HG03460 (cell line): Measurements from ENCODE around the gene HS2ST1.
A peak's percentile ranks its signal among the peaks of the same experiment; 100 is the strongest.
"Not testable (repeated sequence)": the region's sequence is repeated elsewhere in the genome, so short reads cannot be mapped to it uniquely, and the experiment has no call there.

Experiments used
- ATAC-seq: cut with Tn5 transposase; IDR thresholded peaks from one replicate; pipeline ENCODE4 v1.9.1; 2021; ENCODE audit not compliant: unreplicated experiment

The HS2ST1 gene

DNA sequence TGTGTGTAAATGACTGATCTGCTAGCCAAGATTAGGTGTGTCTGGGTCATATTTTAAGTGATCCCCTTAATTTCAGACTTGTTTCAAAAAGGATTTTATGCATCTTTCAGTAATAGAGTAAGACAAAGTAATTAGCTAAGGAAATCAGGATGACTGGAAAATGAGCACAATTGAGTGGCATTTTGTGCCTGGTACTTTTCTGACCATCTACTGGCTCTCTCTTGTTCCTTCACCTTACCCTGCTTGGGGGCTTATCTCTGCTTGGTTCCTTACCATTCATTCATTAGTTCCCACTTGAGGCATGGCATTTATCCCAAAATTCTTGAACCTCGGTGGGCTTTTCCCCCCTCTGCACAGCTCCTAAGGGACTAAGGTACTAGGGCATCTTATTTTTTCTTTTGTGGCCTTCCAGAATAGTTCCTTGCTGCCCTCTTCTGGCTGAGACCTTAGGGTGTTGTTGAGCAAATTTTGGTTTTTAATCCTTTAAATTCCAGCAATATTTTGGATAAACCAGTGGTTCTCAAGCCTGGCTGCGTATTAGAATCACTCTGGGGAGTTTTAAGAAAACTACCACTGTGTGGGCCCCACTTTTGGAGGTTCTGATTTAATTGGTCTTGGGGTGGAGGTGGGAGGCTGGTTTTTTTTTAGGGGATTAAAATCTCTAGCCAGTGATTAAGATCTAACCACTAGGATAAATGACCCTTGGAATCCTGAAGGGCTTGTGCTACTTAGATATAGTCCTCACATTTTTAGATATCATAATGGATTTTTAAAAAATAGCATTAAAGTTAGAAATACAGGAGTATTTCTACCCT is 50.8 kb downstream of the HS2ST1 start:
- ATAC-seq = peak; percentile 5

DNA sequence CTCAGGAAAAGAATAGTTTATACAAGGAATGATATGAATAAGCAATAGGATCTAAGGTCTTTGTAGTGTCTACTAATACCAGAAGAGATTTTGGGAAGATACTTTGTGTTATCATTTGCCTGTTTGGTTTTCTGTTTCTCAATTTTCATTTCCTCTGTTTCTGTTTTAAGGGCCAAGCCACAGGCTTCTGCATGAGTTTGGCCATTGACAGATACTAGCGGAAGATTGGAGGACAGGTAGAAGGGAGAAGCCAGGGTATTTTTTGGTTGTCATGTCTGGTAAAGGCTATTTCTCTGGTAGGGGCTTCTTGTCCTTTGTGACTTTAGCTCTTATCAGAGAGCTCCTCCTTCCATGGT is 51.4 kb downstream of the HS2ST1 start:
- ATAC-seq = peak; percentile 53

DNA sequence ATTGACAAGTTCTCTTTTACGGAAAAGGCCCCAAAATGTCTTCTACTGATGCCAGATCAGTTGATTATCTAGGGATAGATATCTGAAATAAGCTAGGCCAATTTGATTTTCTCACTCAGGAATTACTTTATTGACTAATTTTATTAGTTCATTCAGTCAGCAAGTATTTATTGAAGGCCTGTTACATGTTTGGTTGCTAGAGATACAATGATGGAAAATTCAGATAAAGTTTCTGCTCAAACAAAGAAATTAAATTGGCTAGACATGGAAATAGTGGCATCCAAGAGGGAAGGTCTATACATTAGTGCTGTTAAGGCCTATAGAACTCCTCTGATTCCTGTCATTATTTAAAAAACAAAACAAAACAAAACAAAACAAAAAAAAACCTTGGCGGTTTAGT is 56.5 kb downstream of the HS2ST1 start:
- ATAC-seq = no peak

DNA sequence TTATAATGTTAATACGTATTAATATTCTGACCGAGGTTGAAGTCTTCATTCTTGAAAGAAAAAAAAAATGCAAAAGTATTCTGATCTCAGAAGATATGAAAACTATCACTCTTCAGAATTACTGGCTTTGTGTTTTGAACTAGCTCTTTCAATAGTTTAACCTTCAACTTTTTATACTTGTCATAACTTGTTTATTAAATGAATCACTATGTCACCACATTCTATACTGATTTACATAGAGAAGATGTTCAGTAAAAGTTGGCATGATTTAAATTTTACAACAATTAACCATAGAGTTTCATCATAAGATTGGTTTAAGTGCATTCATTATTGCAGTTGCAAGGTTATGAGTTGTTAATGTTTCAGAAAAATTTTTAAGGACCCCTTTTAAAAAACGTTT is 57.3 kb downstream of the HS2ST1 start:
- ATAC-seq = no peak

DNA sequence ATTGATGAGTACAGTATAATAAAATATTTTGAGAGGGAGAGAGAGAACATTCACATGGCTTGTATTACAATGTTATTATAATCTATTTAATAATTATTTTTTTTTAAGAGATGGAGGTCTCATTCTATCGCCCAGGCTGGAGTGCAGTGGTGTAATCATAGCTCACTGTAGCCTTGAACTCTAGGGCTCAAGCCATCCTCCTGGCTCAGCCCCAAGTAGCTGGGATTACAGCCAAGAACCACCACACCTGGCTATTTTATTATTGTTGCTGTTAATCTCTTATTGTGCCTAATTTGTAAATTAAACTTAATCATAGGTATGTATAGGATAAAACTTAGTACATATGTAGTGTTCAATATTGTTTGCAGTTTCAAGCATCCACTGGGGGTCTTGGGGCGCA is 57.8 kb downstream of the HS2ST1 start:
- no peak for ATAC-seq

DNA sequence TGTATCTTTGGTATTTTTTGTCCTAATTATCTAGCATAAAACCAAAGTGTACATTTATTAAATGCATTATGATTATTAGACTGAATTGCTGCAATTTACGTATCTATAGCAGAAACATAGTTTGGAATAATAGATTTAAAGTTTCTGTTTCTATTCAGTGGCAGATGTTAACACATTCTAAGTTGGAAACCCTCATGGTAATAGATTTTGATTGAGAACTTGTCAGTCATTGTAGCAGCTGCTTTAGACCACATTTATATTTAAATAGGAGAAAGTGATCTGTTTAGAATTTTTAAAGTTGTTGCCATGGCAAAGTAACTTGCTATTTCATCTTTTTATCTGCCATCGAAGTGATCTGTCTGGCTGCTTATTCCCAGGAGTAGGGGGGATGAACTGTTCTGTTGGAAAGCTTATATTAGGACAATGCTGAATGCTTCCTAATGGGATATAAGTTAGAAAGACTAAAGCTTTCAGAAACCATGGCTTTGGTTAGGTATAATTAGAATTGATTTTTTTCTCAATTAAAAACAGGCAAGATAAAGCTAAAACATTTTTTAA is 61.6 kb downstream of the HS2ST1 start:
- no peak for ATAC-seq

DNA sequence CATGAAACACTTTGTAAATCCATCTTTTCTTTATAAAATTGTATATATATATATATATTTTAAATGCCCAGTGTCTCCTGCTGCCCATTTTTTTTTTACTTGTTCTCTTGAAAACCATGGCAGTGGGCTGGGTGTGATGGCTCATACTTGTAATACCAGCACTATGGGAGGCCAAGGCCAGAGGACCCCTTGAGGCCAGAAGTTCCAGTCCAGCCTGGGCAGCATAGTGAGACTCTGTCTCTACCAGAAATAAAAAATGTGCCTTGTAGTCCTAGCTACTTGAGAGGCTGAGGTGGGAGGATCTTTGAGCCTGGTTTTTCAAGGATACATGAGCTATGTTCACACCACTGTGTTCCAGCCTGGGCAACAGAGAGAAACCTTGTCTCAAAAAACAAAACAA is 62.2 kb downstream of the HS2ST1 start:
- no peak for ATAC-seq

DNA sequence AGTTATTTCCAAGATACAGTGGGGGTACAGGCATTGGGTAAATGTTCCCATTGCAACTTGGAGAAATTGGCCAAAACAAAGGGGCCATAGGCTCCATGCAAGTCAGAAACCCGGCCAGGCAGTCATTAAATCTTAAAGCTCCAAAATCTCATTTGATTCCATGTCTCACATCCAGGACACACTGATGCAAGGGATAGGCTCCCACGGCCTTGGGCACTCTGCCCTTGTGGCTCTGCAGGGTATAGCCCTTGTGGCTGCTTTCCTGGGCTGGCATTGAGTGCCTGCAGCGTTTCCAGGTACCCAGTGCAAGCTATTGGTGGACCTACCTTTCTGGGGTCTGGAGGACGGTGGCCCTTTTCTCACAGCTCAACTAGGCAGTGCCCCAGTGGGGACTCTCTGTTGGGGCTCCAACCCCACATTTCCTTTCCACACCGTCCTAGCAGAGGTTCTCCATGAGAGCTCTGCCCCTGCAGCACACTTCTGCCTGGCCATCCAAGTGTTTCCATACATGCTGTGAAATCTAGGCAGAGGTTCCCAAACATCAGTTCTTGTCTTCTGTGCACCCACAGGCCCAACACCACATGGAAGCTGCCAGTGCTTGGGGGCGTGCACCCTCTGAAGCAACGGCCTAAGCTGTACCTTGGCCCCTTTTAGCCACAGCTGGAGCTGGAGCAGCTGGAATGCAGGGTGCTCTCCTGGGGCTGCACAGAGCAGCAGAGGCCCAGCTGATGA is 67.2 kb downstream of the HS2ST1 start:
- no peak for ATAC-seq

DNA sequence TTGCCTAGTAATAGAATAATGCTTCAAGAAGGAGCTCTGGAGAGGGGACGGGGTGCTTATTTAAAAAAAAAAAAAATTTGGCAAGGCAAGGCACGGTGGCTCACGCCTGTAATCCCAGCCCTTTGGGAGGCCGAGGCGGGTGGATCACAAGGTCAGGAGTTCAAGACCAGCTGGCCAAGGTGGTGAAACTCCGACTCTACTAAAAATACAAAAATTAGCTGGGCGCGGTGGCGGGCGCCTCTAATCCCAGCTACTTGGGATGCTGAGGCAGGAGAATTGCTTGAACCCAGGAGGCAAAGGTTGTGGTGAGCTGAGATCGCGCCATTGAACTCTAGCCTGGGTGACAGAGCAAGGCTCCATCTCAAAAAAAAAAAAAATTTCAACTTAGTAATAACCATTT is 69.2 kb downstream of the HS2ST1 start:
- not testable (repeated sequence) for ATAC-seq

DNA sequence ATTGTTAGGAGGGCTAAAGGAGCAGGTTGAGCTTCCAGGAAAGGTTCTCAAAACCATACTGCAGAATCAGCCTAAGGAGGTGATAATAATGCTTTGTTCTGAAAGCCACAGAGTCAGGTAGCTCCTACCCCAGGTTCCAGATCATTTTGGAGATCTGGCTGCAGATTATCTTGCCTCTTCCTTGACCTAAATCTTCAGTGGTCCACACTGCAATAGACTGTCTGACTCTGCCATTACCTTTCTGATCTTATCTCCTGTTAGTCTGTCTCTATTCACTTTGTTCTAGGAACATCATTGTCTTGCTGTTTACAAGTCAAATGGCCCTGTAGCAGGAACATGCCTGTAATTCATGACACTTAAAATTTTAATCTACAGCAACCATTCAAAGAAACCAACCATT is 73.0 kb downstream of the HS2ST1 start:
- ATAC-seq = no peak

DNA sequence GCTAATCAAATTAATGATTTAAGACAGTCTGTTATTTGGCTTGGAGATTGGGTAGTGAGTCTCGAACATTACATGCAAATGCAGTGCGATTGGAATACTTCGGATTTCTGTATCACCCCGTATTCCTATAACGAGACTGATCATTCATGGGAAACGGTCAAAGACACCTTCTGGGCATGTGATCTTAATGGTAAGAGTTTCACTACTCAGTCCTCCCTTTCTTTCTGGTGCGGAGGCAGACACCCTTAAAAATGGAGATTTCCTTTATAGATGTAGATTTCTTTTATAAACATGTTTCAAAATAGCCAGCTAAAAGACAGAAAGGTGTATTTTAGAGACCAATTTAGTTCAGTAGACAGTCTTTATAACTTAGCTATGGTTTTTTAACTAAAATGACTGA is 74.4 kb downstream of the HS2ST1 start:
- ATAC-seq = no peak

DNA sequence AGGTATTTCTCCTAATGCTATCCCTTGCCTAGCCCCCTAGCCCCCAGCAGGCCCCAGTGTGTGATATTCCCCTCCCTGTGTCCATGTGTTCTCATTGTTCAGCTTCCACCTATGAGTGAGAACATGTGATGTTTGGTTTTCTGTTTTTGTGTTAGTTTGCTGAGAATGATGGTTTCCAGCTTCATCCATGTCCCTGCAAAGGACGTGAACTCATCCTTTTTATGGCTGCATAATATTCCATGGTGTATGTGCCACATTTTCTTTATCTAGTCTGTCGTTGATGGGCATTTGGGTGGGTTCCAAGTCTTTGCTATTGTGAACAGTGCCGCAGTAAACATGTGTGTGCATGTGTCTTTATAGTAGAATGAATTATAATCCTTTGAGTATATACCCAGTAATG is 75.3 kb downstream of the HS2ST1 start:
- not testable (repeated sequence) for ATAC-seq

DNA sequence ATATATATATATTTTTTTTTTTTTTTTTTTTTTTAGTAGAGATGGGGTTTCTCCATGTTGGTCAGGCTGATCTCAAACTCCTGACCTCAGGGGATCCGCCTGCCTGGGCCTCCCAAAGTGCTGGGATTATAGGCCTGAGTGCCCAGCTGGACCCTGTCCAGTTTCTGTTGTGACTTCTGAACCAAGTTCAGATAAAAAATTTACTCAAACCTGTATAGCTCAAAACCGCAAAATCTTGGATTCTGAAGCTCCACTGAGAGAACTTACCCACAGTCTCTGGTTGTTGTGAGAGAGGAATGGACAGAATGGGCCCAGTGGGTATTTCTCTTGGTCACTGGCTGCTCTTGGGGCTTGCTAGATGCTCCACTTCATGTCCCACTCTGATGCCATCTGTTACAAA is 76.4 kb downstream of the HS2ST1 start:
- ATAC-seq = no peak

DNA sequence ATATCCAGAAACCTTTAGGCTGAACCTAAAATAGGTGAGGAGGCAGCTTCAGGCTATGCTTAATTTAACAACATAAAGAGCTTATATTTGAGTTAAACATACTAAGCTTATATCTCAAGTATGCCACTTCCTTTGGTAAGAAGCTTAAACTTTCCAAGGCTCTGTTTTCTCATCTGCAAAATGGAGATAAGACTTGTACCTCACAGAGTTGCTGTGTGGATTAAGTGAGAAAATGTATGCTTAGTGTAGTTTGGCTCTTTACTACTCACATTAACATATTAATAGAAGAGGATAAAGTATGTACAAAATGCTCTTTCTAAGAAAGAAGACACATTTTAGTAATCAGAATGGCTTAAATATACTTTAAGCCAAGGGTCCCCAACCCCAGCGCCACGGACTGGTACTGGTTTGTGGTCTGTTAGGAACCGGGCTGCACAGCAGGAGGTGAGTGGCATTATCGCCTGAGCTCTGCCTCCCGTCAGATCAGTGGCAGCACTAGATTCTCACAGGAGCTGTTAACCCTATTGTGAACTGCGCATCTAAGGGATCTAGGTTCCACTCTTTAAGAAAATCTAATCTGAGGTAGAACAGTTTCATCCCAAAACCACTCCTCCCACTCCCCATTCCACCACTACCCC is 77.2 kb downstream of the HS2ST1 start:
- ATAC-seq = no peak

DNA sequence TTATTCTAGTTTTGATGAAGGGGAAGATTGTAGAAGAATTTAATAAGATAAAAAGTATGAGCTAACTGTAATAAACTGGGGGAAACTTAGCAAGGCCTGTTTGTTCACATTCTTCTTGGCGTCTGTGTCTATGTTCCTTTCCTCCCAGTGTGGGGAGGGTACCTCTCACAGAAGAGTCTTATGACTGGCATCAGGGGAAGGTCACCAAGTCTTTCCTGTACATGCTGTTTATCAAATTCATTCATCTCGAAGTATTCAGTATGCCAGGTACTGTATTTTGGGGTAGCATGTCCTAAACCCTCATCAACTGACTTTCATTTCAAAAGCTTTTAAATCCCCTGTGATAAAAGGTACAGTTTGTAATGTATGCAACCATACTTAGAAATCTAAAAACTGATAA is 78.4 kb downstream of the HS2ST1 start:
- no peak for ATAC-seq

DNA sequence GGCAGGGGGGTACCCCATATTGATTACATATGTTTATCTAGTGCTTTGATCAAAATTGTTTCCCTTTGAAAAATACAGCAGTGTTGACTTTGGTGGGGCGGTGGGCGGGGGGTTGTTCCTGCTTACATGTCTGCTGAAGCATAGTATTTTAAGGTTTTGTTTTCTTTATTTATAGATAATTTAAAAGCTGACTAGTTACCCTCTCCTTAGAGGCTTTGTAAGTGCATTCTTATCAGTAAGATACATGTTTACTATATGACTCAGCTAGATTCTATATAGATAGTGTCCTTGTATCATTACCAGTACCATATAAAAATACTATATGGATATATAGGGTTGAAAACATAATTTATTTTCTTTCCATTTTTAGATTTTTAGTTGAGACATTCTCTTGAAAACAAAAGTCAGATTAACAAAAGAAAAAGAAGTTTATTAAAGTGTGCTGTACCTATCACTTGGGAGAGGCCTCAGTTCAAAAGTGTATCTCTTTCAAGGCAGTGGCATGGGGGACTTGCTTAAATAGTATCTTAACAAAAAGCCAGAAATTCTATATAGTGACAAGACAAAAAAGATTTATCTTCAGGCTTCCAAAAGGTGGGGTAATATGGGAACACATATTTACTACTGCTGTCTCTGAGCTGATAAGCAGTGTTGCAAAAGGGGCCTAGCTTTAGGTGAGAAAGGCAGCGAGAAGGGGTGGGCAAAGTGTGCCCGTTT is 79.0 kb downstream of the HS2ST1 start:
- ATAC-seq = no peak

DNA sequence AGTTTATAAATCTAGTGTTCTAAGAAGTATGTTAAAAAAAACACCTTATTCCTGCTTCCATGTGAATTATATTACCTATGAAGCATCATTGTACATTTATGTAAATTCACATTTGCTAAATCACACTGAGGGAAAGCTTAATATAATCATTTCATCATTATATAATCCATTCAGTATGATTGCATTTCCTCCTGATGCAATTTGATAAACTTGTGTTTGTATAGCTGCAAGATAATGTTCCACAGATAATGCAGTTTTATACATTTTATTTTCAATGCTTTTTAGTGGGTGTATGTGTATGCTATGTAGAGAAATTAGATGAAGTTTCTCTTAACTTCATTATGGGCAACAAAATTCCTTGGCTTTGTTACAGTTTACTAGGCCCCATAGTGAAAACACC is 79.6 kb downstream of the HS2ST1 start:
- ATAC-seq = no peak

DNA sequence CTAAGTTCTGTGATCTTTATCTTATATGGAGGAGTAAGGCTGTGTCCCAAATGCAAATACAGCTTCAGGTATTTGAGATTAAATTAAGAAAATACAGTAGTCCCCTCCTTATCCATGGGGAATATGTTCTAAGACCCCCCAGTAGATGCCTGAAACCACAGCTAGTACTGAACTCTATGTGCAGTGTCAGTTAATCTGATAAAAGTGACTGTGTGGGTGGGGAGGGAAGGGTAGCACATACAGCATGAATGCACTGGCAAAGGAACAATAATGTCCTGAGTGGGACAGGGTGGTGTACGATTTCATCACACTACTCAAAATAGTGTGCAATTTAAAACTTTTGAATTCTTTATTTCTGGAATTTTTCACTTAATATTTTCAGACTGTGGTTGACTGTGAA is 83.1 kb downstream of the HS2ST1 start:
- ATAC-seq = no peak

DNA sequence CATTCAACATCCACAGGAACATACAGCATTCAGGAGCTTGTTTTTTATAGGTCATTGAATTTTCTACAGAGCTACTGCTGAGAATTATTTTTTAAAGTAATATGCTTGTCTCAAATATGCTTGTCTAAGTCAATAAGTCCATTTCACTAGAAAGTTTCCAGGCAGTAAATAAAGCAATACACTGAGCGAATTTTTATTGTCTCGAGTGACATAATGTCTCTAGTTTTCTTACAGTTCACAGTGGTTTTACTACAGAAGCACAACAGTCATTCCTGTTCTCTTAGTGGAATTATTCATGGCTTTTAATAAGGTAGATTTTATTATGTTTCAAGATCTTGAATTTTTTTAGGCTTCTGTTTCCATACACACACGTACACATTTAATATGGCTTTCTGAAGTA is 83.8 kb downstream of the HS2ST1 start:
- no peak for ATAC-seq

DNA sequence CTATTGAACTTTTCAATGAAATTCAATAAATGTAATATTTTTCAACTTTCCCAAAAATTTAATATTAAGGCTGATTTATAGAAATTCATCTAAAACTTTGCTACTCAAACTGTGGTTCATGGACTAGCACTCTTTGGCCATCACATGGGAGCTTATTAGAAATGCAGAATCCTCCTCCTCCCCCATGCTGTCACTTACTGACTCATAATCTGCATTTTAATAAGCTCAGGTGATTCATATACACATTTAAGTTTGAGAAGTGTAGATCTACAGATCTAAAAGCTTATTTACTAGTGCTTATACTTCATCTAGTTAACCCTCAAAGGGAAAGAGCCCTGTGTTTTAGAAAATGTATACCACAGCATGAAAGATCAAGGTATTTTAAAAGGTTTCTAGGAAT is 84.3 kb downstream of the HS2ST1 start:
- ATAC-seq = no peak

DNA sequence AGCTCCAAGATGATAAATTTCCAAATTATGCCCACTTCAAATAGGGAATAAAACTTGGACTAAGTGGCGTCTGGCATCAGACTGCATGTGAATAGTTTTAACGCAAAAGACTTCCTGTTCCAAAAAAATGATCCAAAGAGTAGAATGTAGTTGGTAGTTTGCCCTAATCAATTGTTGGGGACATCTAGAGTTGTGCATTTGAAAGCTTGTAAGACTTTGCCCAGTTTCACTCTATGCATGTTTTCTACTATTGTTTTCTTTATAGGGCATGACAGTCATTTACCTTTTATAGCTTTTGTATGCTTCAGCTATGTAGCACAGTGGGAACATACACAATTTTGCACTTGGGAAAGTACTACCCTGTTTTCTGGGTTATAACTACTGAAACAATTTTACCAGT is 86.0 kb downstream of the HS2ST1 start:
- ATAC-seq = no peak
